SK-N-MC (cell line): ENCODE data around the gene SUPT6H.

Experiments used
- DNase-seq: peaks from one replicate; pipeline ENCODE4 v3.0.0-alpha.2; 2011; ENCODE audit warnings: low read depth, low spot score
- H3K27ac ChIP-seq: fragments of 200-600 bp; sonication (generic); 2 replicates; pipeline ENCODE4 v1.5.1; 2016; ENCODE audit warnings: mixed run types
- H3K36me3 ChIP-seq: fragments of 200-600 bp; sonication (generic); 2 replicates; pipeline ENCODE4 v1.6.1; 2017; ENCODE audit warnings: antibody characterized with exemption, low read length, mixed read lengths; ENCODE audit not compliant: insufficient read depth
- H3K4me3 ChIP-seq: fragments of 200-600 bp; sonication (generic); 2 replicates; pipeline ENCODE4 v1.5.1; 2016
- H3K9ac ChIP-seq: fragments of 200-600 bp; sonication (generic); 2 replicates; pipeline ENCODE4 v1.8.0; 2017; ENCODE audit warnings: mixed run types, mixed read lengths; ENCODE audit not compliant: insufficient read length
- H3K9me3 ChIP-seq: fragments of 200-600 bp; sonication (generic); 2 replicates; pipeline ENCODE4 v1.6.1; 2017; ENCODE audit warnings: low read depth, mild to moderate bottlenecking, antibody characterized with exemption, low read length, moderate library complexity, mixed read lengths
- EZH2 ChIP-seq: fragments of 200-600 bp; sonication (generic); IDR thresholded peaks from one replicate; pipeline ENCODE4 v1.6.1; 2017; ENCODE audit warnings: antibody characterized with exemption
- FOXP2 ChIP-seq: optimal IDR thresholded peaks from 2 replicates; pipeline ENCODE3; 2011; ENCODE audit warnings: mild to moderate bottlenecking, moderate library complexity; ENCODE audit not compliant: insufficient read depth; ENCODE audit errors: extremely low read length, control extremely low read depth
- POLR2AphosphoS5 ChIP-seq: IDR thresholded peaks from 2 replicates; pipeline ENCODE4 v1.6.1; 2012; ENCODE audit warnings: mild to moderate bottlenecking, low read depth, low read length, borderline replicate concordance

SUPT6H gene

GRCh38 chr17:28724500-28725165 lies 62.6 kb downstream of the SUPT6H start:
- Histone ChIP-seq H3K9ac (no peak overlapping the region), H3K9me3 (no peaks in the 10 kb centered on the region), H3K36me3 (peaks cover 51% of the 10 kb centered on the region), H3K4me3 (peak overlapping the region; percentile 96), H3K27ac (peak overlapping the region; percentile 85)
- no peak for DNase-seq
- no peak; the same call in 1 of the 2 replicates for TF ChIP-seq POLR2AphosphoS5
- no peak for TF ChIP-seq EZH2
- TF ChIP-seq FOXP2 = no peak

GRCh38 chr17:28725166-28725659 lies 63.2 kb downstream of the SUPT6H start:
- no peak for DNase-seq
- H3K9ac ChIP-seq = peak overlapping the region; percentile 81

GRCh38 chr17:28725660-28726225 lies 63.7 kb downstream of the SUPT6H start:
- peak overlapping the region; percentile 81 for H3K9ac ChIP-seq
- H3K4me3 ChIP-seq = peak overlapping the region; percentile 96
- no peaks in the 10 kb centered on the region for H3K9me3 ChIP-seq
- H3K27ac ChIP-seq = peak overlapping the region; percentile 85
- DNase-seq = no peak
- H3K36me3 ChIP-seq = peaks cover 45% of the 10 kb centered on the region
- TF ChIP-seq POLR2AphosphoS5 = peak; percentile 4; the same call in 1 of the 2 replicates
- TF ChIP-seq EZH2 = no peak

More at GRCh38 chr17:28725166-28725659, 63.2 kb downstream of the SUPT6H start:
- H3K4me3 ChIP-seq = peak overlapping the region; percentile 96
- TF ChIP-seq FOXP2 (no peak), POLR2AphosphoS5 (peak; percentile 73)
- H3K9me3 ChIP-seq = no peaks in the 10 kb centered on the region
- peaks cover 50% of the 10 kb centered on the region for H3K36me3 ChIP-seq
- peak overlapping the region; percentile 85 for H3K27ac ChIP-seq

- no peak for DNase-seq
- Histone ChIP-seq H3K27ac (peak within 1 kb of the TSS; percentile 85), H3K4me3 (peak within 1 kb of the TSS; percentile 96), H3K36me3 (peaks cover 40% of the 10 kb centered on the region), H3K9ac (peak within 1 kb of the TSS; percentile 81), H3K9me3 (no peaks in the 10 kb centered on the region)
- no peak for TF ChIP-seq POLR2AphosphoS5
These were observed 64.2 kb downstream of the SUPT6H start, which contains the start of gene TLCD1 for GRCh38 chr17:28726226-28726626. TLCD1 (minus strand) TSS chr17:28726233; CDS start chr17:28726097, 136 bp downstream.

GRCh38 chr17:28726627-28727491 lies 64.9 kb downstream of the SUPT6H start:
- DNase-seq = no peak
- peak overlapping the region; percentile 62 for H3K9ac ChIP-seq
- no peaks in the 10 kb centered on the region for H3K9me3 ChIP-seq
- H3K27ac ChIP-seq = no peak overlapping the region
- H3K4me3 ChIP-seq = peak overlapping the region; percentile 96
- TF ChIP-seq FOXP2 = no peak
- peak; percentile 16; the same call in 1 of the 2 replicates for TF ChIP-seq POLR2AphosphoS5
- peaks cover 34% of the 10 kb centered on the region for H3K36me3 ChIP-seq

GRCh38 chr17:28728364-28729200 lies 66.6 kb downstream of the SUPT6H start, which contains the start of gene NEK8:
NEK8 (plus strand) TSS chr17:28728788; CDS start chr17:28728814, 26 bp downstream.
- H3K36me3 ChIP-seq = peaks cover 17% of the 10 kb centered on the region
- H3K27ac ChIP-seq = peak within 1 kb of the TSS; percentile 98
- peak within 1 kb of the TSS; percentile 95 for H3K4me3 ChIP-seq
- peak; percentile 68 for TF ChIP-seq POLR2AphosphoS5
- no peak for TF ChIP-seq EZH2
- H3K9ac ChIP-seq = peak within 1 kb of the TSS; percentile 90
- no peaks in the 10 kb centered on the region for H3K9me3 ChIP-seq
- DNase-seq = peak; percentile 96

GRCh38 chr17:28729950-28730330 lies 67.9 kb downstream of the SUPT6H start:
- peaks cover 4% of the 10 kb centered on the region for H3K36me3 ChIP-seq
- no peak overlapping the region for H3K9ac ChIP-seq
- H3K9me3 ChIP-seq = no peaks in the 10 kb centered on the region
- DNase-seq = no peak
- H3K4me3 ChIP-seq = no peak overlapping the region
- no peak for TF ChIP-seq POLR2AphosphoS5
- TF ChIP-seq FOXP2 = no peak
- TF ChIP-seq EZH2 = no peak
- H3K27ac ChIP-seq = 0 out of 2 replicates have a peak overlapping the region, but pooled peaks have one; percentile 4

- Histone ChIP-seq H3K27ac (no peak overlapping the region), H3K36me3 (no peaks in the 10 kb centered on the region), H3K9me3 (no peaks in the 10 kb centered on the region), H3K4me3 (no peak overlapping the region), H3K9ac (no peak overlapping the region)
- DNase-seq = no peak
- TF ChIP-seq EZH2 = no peak
- no peak for TF ChIP-seq FOXP2
- TF ChIP-seq POLR2AphosphoS5 = no peak
These were observed 71.3 kb downstream of the SUPT6H start for GRCh38 chr17:28733346-28733745.
